HEK293 (cell line): ENCODE results near the gene OAS2.
A peak's percentile ranks its signal among the peaks of the same experiment; 100 is the strongest.

Experiments
- CTCF ChIA-PET: fragments of 350-600 bp; formaldehyde crosslinking; extraction: SDS; loops from one replicate; lab custom pipeline; 2021; ENCODE audit warnings: antibody characterized with exemption; lab: Yijun Ruan, JAX
- POLR2A ChIA-PET: fragments of 300-600 bp; formaldehyde crosslinking; extraction: SDS; loops from one replicate; lab custom pipeline; 2020; ENCODE audit warnings: antibody characterized with exemption, inconsistent platforms; lab: Yijun Ruan, JAX
- H3K27ac ChIP-seq: fragments of 200-500 bp; sonication (Bioruptor generic); 2 replicates; pipeline ENCODE4 v1.5.1; 2014; ENCODE audit warnings: low read depth, low read length, control low read depth, inconsistent platforms; ENCODE audit errors: extremely low read depth
- H3K36me3 ChIP-seq, 2 experiments: fragments of 200-500 bp in 1 of 2; sonication (Bioruptor generic) in 1 of 2; 1 replicate in 1 of 2; 2 replicates in 1 of 2; pipeline ENCODE4 v1.5.1; 2014 to 2017; ENCODE audit warnings: inconsistent platforms in 2 of 2, low read length in 2 of 2; ENCODE audit not compliant: control insufficient read depth in 2 of 2, insufficient read depth in 1 of 2
- H3K4me1 ChIP-seq: fragments of 200-500 bp; sonication (Bioruptor generic); 2 replicates; pipeline ENCODE4 v1.5.1; 2014; ENCODE audit warnings: mild to moderate bottlenecking, low read length, inconsistent platforms; ENCODE audit not compliant: control insufficient read depth, insufficient read depth
- H3K4me3 ChIP-seq: 2 replicates; pipeline ENCODE4 v1.5.1; 2011; ENCODE audit warnings: low read depth, mild to moderate bottlenecking, control low read depth, low read length, moderate library complexity
- H3K9me3 ChIP-seq: fragments of 200-500 bp; sonication (Bioruptor generic); 2 replicates; pipeline ENCODE4 v1.5.1; 2014; ENCODE audit warnings: low read depth, low read length, inconsistent platforms; ENCODE audit not compliant: control insufficient read depth, insufficient read depth
- GLI4 ChIP-seq: fragments of 450-650 bp; formaldehyde crosslinking; IDR thresholded peaks from 2 replicates; pipeline ENCODE4 v1.5.1; 2016; ENCODE audit warnings: missing biosample characterization, missing genetic modification characterization
- PRDM10 ChIP-seq: fragments of 450-650 bp; formaldehyde crosslinking; IDR thresholded peaks from 2 replicates; pipeline ENCODE4 v1.5.1; 2016; ENCODE audit warnings: missing biosample characterization, missing genetic modification characterization
- SCRT1 ChIP-seq: fragments of 450-650 bp; formaldehyde crosslinking; IDR thresholded peaks from 2 replicates; pipeline ENCODE4 v1.5.1; 2016; ENCODE audit warnings: missing biosample characterization, missing genetic modification characterization, borderline replicate concordance
- SCRT2 ChIP-seq: fragments of 450-650 bp; formaldehyde crosslinking; IDR thresholded peaks from 2 replicates; pipeline ENCODE4 v1.5.1; 2016; ENCODE audit warnings: missing biosample characterization, missing genetic modification characterization
- ZNF16 ChIP-seq: fragments of 450-650 bp; formaldehyde crosslinking; IDR thresholded peaks from 2 replicates; pipeline ENCODE4 v1.5.1; 2016; ENCODE audit warnings: low read depth, missing biosample characterization, missing genetic modification characterization
- ZNF19 ChIP-seq: fragments of 450-650 bp; formaldehyde crosslinking; IDR thresholded peaks from 2 replicates; pipeline ENCODE4; 2016; ENCODE audit warnings: missing biosample characterization, missing genetic modification characterization, low read depth
- ZNF24 ChIP-seq: fragments of 450-650 bp; formaldehyde crosslinking; IDR thresholded peaks from 2 replicates; pipeline ENCODE4 v1.5.1; 2016; ENCODE audit warnings: missing biosample characterization, missing genetic modification characterization
- ZNF335 ChIP-seq: fragments of 450-650 bp; formaldehyde crosslinking; conservative IDR thresholded peaks from 2 replicates; pipeline ENCODE4 v1.5.1; 2016; ENCODE audit warnings: missing biosample characterization, missing genetic modification characterization
- ZNF48 ChIP-seq: fragments of 450-650 bp; formaldehyde crosslinking; IDR thresholded peaks from 2 replicates; pipeline ENCODE4 v1.5.1; 2016; ENCODE audit warnings: missing biosample characterization, missing genetic modification characterization
- ZNF704 ChIP-seq: fragments of 450-650 bp; formaldehyde crosslinking; IDR thresholded peaks from 2 replicates; pipeline ENCODE4 v1.5.1; 2016; ENCODE audit warnings: missing biosample characterization, missing genetic modification characterization
- ZNF776 ChIP-seq: fragments of 450-650 bp; formaldehyde crosslinking; IDR thresholded peaks from 2 replicates; pipeline ENCODE4 v1.5.0; 2017; ENCODE audit warnings: missing biosample characterization, missing genetic modification characterization, borderline replicate concordance
- ZNF843 ChIP-seq: fragments of 450-650 bp; formaldehyde crosslinking; IDR thresholded peaks from 2 replicates; pipeline ENCODE4 v1.5.1; 2016; ENCODE audit warnings: missing biosample characterization, missing genetic modification characterization
- ZSCAN23 ChIP-seq: fragments of 450-650 bp; formaldehyde crosslinking; IDR thresholded peaks from 2 replicates; pipeline ENCODE4 v1.5.1; 2016; ENCODE audit warnings: missing biosample characterization, missing genetic modification characterization
- TF ChIP-seq, protein P1 (sequence below): fragments of 450-650 bp; formaldehyde crosslinking; IDR thresholded peaks from 2 replicates; pipeline ENCODE4 v1.5.1; 2016; ENCODE audit warnings: missing biosample characterization, missing genetic modification characterization
- TF ChIP-seq, protein P2 (sequence below): fragments of 450-650 bp; formaldehyde crosslinking; IDR thresholded peaks from 2 replicates; pipeline ENCODE4 v1.5.1; 2017; ENCODE audit warnings: missing biosample characterization, missing genetic modification characterization

Gene OAS2

GRCh38 chr12:112937741-112938719 is 40.3 kb upstream of the OAS2 start, which contains the start of gene OAS3 (continued):
- TF ChIP-seq ZSCAN23 (no peak), ZNF19 (tag by site-specific recombination) (no peak), ZNF16 (tag by site-specific recombination) (no peak), ZNF48 (no peak)
- TF ChIP-seq, protein P1, sequence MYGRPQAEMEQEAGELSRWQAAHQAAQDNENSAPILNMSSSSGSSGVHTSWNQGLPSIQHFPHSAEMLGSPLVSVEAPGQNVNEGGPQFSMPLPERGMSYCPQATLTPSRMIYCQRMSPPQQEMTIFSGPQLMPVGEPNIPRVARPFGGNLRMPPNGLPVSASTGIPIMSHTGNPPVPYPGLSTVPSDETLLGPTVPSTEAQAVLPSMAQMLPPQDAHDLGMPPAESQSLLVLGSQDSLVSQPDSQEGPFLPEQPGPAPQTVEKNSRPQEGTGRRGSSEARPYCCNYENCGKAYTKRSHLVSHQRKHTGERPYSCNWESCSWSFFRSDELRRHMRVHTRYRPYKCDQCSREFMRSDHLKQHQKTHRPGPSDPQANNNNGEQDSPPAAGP (tag by site-specific recombination) = no peak

DNA sequence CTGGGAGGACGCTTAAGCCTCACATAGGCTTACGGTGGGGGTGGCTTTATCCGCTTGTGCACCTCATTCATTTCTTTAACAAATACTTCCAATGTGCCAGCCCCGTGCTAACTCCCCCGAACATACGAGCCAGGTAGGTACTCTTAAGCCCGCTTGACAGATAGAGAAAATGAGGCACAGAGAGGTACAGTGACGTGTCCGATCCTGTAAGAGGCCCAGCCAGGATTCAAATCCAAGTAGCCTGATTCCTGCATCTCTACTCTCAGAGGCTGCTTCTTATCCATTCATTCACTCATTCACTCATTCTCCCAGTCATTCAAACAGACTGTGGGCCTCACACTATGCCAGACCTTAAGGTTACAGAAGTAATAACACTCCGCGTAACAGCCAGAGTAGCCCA is 39.6 kb upstream of the OAS2 start:
- Histone ChIP-seq H3K4me3 (peak overlapping the region; percentile 54), H3K36me3 (no peaks in the 10 kb centered on the region), H3K4me1 (0 out of 2 replicates have a peak, but pooled peaks cover 2% of the 10 kb centered on the region), H3K27ac (no peak overlapping the region; the same call in 1 of the 2 replicates), H3K9me3 (no peaks in the 10 kb centered on the region)
- ChIA-PET CTCF (interaction anchor here (0.7 kb wide), 1 partner anchor 66 kb away, joined by 3 read pairs; no protein-coding TSS in a partner anchor), POLR2A (no interaction called here)
- TF ChIP-seq ZNF24 (tag by site-specific recombination) = 0 out of 2 replicates have a peak, but pooled peaks have one; percentile 31
- TF ChIP-seq GLI4 (tag by site-specific recombination) = no peak
- TF ChIP-seq, protein P2, sequence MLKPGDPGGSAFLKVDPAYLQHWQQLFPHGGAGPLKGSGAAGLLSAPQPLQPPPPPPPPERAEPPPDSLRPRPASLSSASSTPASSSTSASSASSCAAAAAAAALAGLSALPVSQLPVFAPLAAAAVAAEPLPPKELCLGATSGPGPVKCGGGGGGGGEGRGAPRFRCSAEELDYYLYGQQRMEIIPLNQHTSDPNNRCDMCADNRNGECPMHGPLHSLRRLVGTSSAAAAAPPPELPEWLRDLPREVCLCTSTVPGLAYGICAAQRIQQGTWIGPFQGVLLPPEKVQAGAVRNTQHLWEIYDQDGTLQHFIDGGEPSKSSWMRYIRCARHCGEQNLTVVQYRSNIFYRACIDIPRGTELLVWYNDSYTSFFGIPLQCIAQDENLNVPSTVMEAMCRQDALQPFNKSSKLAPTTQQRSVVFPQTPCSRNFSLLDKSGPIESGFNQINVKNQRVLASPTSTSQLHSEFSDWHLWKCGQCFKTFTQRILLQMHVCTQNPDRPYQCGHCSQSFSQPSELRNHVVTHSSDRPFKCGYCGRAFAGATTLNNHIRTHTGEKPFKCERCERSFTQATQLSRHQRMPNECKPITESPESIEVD (tag by site-specific recombination) = no peak
- TF ChIP-seq ZNF704 (tag by site-specific recombination) = no peak
- TF ChIP-seq ZNF335 = 0 out of 2 replicates have a peak, but pooled peaks have one; percentile 31

DNA sequence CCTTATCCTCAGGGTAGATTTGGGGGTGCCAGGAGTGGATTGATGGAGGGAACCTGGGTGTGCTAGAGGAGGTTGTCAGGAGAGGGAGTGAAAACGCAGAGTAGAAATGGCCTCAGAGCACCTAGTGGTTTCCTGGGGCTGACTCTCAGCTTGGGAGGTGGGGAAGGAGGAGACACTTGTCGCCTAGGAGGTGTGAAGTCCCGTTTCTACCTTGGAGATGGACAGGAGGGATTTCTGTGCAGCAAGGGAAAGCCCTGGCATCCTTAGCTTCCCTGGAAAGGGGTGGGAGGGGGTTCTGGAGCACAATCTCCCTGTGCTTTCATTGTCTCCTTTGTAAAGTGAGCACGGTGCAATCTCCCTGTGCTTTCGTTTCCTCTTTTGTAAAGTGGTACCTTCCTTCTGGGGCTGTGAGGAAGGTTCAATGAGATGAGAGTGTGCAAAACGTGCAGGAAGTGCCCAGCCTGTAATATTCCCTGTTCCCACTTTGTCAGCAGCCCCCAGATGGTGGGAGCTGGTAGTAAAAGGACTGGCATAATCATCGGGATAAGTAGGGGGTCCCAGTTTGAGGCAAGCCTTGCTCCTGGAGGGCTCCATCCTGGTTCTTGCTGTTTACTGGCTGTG is 38.4 kb upstream of the OAS2 start:
- ChIA-PET POLR2A (interaction anchor here (0.7 kb wide), 1 partner anchor 150 kb away, joined by 5 read pairs; no protein-coding TSS in a partner anchor), CTCF (interaction anchor here (0.7 kb wide), 1 partner anchor 222 kb away, joined by 3 read pairs; no protein-coding TSS in a partner anchor)
- H3K4me1 ChIP-seq = 0 out of 2 replicates have a peak, but pooled peaks cover 2% of the 10 kb centered on the region
- no peak overlapping the region for H3K27ac ChIP-seq
- TF ChIP-seq SCRT1 = peak; percentile 68
- peak; percentile 76 for TF ChIP-seq PRDM10
- peak; percentile 71 for TF ChIP-seq SCRT2 (tag by site-specific recombination)
- TF ChIP-seq ZNF843 (tag by site-specific recombination) = no peak
- TF ChIP-seq ZNF24 (tag by site-specific recombination) = no peak
- TF ChIP-seq ZNF776 (tag by site-specific recombination) = no peak
- H3K36me3 ChIP-seq = peaks cover 0 to 4% of the 10 kb centered on the region in 2 experiments; a peak in 1 of 3 replicates
- H3K4me3 ChIP-seq = no peak overlapping the region
- no peaks in the 10 kb centered on the region for H3K9me3 ChIP-seq
